SHP77 treated with DMSO at 0.1 percent for 48 hours (cell line): ENCODE data around the gene PDXP.
"Not testable (repeated sequence)": the region's sequence is repeated elsewhere in the genome, so short reads cannot be mapped to it uniquely, and the experiment has no call there.

Source experiments
- DNase-seq: peaks from one replicate; lab custom pipeline; 2025; lab: John Stamatoyannopoulos, UW

The PDXP gene

GRCh38 chr22:37658133-37659065 is at the start of gene PDXP:
PDXP (plus strand) TSS chr22:37658723; CDS start chr22:37658783, 60 bp downstream.
- peak; percentile 99 for DNase-seq

GRCh38 chr22:37609240-37610152 is 49.0 kb upstream of the PDXP start:
- no peak for DNase-seq

DNA sequence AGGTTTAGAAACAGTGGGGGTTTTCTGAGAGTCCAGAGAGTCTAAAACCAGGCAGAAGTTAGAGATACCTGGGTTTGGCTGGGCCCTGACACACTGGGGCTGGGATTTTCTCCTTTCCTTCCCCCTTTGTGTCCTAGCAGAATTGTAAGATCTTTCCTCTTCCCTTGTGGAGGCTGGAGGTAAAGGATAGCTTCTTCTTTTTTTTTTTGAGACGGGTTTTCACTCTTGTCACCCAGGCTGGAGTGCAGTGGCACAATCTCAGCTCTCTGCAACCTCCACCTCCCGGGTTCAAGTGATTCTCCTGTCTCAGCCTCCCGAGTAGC is 48.4 kb upstream of the PDXP start:
- not testable (repeated sequence) for DNase-seq

- DNase-seq = no peak
Measured at GRCh38 chr22:37610480-37611129, 47.9 kb upstream of the PDXP start.

DNA sequence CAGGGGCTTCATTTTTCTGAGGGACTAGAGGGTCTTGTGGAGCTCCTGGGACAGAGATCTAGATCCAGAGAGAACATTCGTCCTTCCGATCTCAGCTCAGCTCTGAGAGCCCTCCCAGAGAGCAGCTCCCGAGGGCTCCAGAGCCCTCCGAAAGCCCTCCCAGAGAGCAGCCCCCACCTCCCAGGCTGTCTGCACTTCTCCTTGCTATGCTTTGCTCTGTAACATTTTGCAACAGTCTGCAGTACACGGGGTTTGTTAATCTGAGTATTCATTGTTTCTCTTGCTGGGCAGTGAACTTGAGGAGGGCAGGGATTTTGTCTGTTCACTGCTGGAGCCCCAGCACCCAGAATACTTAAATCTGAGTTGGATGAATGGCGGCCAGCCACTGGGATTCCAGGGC is 47.3 kb upstream of the PDXP start:
- DNase-seq = no peak

DNA sequence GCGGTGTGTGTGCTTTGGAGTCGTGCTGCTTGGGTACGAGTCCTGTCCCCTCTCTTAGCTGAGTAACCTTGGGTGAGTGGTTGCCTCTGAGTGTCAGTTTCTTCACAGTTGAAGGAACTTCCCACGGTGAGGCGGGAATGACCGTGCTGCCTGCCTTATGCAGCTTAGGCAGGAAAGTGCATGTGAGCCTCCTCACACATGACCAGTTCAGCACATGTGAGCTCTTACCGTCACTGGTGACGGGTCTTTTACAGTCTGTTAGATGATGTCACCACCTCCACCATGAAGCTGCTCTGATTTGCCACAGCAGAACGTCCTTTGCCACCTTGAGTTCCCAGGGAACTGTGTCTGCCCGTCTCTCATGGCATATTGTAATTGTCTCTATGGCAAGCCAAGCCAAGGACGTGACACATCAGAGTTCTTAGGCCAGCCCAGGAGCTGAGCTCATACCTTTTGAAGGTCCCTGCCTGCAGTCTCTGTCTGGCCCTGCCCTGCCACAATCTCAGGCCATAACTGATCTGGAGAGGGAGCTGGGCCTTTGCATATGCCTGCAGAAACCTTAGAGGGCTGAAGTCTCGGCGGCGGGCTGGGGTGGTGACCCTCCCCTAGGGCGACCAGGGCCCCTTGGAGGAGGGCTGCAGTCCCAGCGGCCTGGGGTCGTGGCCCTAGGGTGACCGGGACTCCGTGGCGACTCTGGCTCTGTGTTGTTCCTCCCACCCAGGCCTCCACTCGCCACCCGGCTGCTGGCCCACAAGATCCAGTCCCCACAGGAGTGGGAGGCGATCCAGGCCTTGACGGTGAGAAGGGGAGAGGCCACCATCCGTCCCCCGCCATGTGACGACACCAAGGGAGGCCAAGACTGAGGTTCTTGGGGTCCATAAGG is 42.1 kb upstream of the PDXP start:
- DNase-seq = no peak

GRCh38 chr22:37617431-37617830 is 41.1 kb upstream of the PDXP start:
- no peak for DNase-seq

DNA sequence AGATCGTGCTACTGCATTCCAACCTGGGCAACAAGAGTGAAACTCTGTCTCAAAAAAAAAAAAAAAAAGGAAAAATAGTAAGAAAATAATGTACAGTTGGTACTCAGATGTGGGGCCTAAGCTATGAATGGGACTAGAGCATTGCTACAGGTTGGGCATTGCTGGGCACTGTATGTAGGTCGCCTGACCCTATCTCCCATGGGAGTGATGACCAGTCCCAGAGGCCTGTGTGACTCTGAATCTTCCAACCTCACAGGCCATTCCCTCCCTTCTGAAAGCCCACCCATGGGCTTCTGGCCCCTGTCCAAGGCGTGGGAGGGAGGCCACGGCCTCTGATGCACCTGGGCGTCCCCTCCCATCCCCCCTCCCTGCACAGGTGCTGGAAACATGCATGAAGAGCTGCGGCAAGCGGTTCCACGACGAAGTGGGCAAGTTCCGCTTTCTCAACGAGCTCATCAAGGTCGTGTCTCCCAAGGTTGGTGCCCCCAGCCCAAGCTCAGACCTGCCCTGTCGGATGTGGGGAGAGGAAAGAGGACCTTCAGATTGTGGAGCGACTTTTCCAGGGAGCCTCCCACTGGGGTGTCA is 40.4 kb upstream of the PDXP start:
- no peak for DNase-seq

DNA sequence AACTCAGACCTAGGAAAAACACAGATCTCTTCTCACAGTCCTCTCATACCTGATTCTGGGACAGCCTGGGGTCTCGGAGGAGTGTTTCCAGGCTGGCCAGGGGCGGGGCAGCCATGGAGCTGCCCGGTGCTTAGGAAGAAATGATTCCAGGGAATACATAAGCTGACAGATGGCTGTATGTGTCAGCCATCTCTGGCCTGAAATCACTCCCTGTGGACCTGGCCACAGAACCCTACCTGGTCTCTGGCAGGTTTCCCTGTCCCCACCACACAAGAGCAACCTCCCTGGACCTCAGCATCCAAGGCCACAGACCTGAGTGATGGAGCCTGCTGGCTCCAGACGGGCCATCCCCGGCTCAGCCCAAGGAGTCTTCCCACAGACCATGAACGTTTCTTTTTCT is 39.8 kb upstream of the PDXP start:
- no peak for DNase-seq

DNA sequence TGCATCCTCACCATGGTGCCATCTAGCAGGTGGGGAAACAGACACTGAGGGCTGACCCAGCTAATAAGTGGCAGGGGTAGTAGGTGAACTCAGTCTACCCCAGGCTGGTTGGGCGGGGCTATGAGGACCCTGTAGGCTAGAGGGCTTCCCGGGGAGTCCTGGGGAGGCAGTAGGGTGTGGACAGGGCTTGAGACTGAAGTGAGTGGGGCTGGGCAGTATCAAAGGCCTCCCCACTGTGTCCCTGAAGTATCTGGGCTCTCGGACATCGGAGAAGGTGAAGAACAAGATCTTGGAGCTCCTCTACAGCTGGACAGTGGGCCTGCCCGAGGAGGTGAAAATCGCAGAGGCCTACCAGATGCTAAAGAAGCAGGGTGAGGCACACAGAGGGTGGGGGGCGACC is 38.5 kb upstream of the PDXP start:
- DNase-seq = no peak

GRCh38 chr22:37621352-37621860 is 37.1 kb upstream of the PDXP start:
- DNase-seq = no peak

GRCh38 chr22:37623075-37624016 is 35.2 kb upstream of the PDXP start:
- DNase-seq = peak; percentile 30

- no peak for DNase-seq
Measured at GRCh38 chr22:37624017-37624365, 34.5 kb upstream of the PDXP start.

- no peak for DNase-seq
Measured at GRCh38 chr22:37624876-37625275, 33.6 kb upstream of the PDXP start.

DNA sequence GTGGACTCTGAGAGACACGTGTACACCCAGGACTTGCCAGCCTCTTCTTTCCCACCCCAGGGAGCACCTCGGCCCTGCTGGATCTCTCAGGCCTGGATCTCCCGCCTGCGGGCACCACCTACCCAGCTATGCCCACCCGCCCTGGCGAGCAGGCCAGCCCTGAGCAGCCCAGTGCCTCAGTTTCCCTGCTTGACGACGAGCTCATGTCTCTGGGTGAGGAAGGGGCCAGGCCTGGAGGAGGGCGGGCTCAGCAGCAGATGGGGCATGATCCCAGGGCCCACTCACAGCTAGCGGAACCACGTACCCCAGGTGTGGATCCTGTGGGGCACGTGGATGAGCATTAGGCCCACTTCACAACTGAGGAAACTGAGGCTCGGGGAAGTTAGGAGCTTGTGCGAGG is 32.8 kb upstream of the PDXP start:
- no peak for DNase-seq

DNA sequence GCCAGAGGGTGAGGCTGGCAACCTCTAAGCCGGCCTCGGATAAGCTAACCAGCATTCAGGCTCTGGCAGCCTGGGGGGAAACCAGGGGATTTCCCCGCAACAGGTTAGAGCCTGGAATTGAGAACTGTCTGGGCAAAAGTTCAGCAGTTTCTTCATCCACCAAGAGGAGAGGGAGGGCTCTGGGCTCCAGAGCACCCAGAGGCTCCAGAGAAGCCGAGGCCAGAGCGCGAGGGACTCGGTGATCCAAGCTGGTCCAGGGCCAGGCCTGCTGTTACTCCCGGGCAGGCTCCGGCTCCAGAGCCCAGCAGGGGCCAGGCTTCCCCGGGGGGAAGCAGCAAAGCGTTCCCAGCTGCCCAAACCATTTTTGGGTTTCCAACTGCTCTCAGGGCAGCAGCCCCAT is 32.4 kb upstream of the PDXP start:
- no peak for DNase-seq

DNA sequence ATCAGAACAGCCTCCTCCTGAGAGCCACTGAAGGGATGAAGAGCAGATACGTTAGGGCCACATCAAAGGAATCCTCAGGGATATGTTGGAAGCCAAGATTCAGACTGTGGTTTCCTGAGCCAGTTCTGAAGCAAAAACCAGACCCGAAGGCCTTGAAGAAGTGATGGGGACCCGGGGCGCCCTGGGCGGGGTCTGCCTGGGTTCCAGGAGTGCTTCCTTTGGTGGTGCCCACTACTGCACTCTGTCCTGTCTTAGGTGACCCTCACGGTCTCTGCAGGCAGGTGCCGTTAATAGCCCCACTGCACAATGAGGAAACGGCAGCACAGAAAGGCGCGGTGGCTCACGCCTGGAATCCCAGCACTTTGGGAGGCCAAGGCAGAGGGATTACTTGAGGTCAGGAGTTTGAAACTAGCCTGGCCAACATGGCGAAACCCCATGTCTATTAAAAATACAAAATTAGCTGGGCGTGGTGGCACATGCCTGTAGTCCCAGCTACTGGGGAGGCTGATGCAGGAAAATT is 31.9 kb upstream of the PDXP start:
- DNase-seq = no peak

DNA sequence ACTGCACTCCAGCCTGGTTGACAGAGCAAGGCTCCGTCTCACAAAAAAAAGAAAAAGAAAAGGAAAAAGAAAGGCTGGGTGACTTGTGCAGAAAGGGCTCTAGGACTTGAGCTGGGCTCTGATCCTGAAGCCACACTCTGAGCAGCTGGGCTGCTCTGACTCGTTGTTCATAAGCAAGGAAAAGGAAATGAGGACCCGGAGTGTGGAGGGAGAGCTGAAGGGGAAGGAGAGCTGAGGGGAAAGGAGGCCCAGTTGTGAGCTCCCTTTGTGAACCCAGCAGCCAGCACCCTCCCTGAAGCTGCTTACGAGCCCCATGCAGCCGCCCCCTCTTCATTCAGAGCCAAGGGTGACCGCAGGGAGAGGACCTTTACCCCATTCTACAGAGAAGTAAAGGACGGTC is 31.4 kb upstream of the PDXP start:
- no peak for DNase-seq

DNA sequence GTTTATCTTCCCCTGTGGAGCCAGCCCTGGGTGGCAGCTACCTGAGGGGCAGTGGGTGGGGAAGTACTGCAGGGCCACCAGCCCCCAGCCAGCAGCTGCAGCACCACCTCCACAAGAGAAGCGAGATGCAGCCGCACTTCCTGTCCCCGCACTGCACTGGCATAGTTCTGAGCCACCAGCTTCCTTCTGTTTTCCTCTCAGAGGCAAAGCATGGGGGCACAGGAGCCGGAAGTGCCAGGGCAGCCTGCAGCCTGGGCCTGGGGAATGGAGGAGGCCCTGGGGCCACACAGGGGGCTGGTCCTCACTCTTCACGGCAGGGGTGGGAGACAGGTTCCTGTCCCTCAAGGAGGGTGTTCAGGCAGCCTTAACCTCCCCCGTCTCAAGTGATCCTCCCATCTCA is 31.0 kb upstream of the PDXP start:
- DNase-seq = no peak

DNA sequence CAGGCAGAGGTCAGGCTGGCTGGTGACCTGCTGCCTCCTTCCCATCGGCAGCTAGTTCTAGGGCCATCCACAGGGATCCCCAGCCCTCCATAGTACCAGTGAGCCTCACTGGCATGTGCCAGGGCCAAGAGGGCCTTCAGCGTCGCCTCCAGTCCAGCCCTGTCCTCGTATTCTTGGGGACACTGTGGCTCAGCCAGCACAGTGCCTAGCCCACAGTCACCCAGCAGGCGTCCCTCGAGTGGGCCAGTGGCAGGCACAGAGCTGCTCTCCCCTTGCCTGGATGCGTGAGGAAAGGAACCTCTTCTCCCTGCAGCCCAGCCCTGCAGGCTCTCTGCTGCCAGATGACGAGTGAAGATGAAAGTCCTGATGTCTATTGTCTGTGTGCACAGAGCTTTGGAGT is 29.7 kb upstream of the PDXP start:
- DNase-seq = no peak
